SK-N-SH (cell line): ENCODE results near the gene ZNF865. TPM values are rescaled to one million over a fixed set of nuclear protein-coding genes. Genes with fewer than 3 reads are reported as not detected.

Experiments
- CTCF ChIA-PET: fragments of 300-600, 350-600 bp; formaldehyde crosslinking; extraction: SDS; loops from one replicate; lab custom pipeline; 2021; lab: Yijun Ruan, JAX
- POLR2A ChIA-PET: fragments of 350-600 bp; sonication (Branson Sonifier 250); formaldehyde crosslinking; extraction: SDS; loops from one replicate; lab custom pipeline; 2020; ENCODE audit warnings: antibody characterized with exemption, inconsistent platforms; lab: Yijun Ruan, JAX
- DNase-seq: peaks from one replicate; pipeline ENCODE4 v3.0.0; 2012
- H2AFZ ChIP-seq: fragments of 200-600 bp; sonication (generic); 2 replicates; pipeline ENCODE4 v1.8.1; 2016; ENCODE audit warnings: antibody characterized with exemption, mild to moderate bottlenecking, low read depth
- H3F3A ChIP-seq: fragments of 200-600 bp; sonication (generic); replicated peaks from 2 replicates; pipeline ENCODE3; 2016; ENCODE audit warnings: antibody characterized with exemption, mild to moderate bottlenecking; ENCODE audit not compliant: insufficient read depth
- H3K27ac ChIP-seq, 2 experiments: fragments of 200-500 bp in 1 of 2; fragments of 200-600 bp in 1 of 2; sonication (Bioruptor generic) in 1 of 2; sonication (generic), shearing (Covaris generic) in 1 of 2; 2 replicates each; pipeline versions ENCODE4 v1.5.1 to v1.6.1; 2014 to 2016; ENCODE audit warnings: low read depth in 2 of 2, inconsistent platforms in 1 of 2, low read length in 1 of 2, mild to moderate bottlenecking in 1 of 2, mixed read lengths in 1 of 2
- H3K27me3 ChIP-seq: fragments of 200-600 bp; sonication (generic), shearing (Covaris generic); 2 replicates; pipeline ENCODE4 v1.6.1; 2016; ENCODE audit warnings: mixed run types; ENCODE audit not compliant: insufficient read depth
- H3K36me3 ChIP-seq, 2 experiments: fragments of 200-500 bp in 1 of 2; fragments of 200-600 bp in 1 of 2; sonication (Bioruptor generic) in 1 of 2; sonication (generic) in 1 of 2; replicated peaks in 1 of 2; 2 replicates each; pipeline versions ENCODE3 to v1.5.1; 2014 to 2016; ENCODE audit warnings: low read length in 1 of 2, mild to moderate bottlenecking in 1 of 2; ENCODE audit not compliant: insufficient read depth in 2 of 2, control insufficient read depth in 1 of 2
- H3K4me1 ChIP-seq, 2 experiments: fragments of 200-500 bp in 1 of 2; fragments of 200-600 bp in 1 of 2; sonication (Bioruptor generic) in 1 of 2; sonication (generic), shearing (Covaris generic) in 1 of 2; 2 replicates each; pipeline versions ENCODE4 v1.5.1 to v1.6.1; 2014 to 2016; ENCODE audit warnings: low read depth in 1 of 2, low read length in 1 of 2, mixed run types in 1 of 2; ENCODE audit not compliant: insufficient read depth in 2 of 2, control insufficient read depth in 1 of 2
- H3K4me2 ChIP-seq: fragments of 200-600 bp; sonication (generic), shearing (Covaris generic); 2 replicates; pipeline ENCODE4 v1.6.1; 2017; ENCODE audit warnings: mixed run types
- H3K4me3 ChIP-seq, 2 experiments: fragments of 200-500 bp in 1 of 2; fragments of 200-600 bp in 1 of 2; sonication (Bioruptor generic) in 1 of 2; sonication (generic), shearing (Covaris generic) in 1 of 2; 2 replicates each; pipeline versions ENCODE4 v1.5.1 to v1.8.1; 2014 to 2016; ENCODE audit warnings: low read depth in 2 of 2, inconsistent platforms in 1 of 2, low read length in 1 of 2, mild to moderate bottlenecking in 1 of 2, mixed read lengths in 1 of 2, moderate library complexity in 1 of 2
- H3K79me2 ChIP-seq: fragments of 200-600 bp; sonication (generic); 2 replicates; pipeline ENCODE4 v1.8.1; 2017; ENCODE audit warnings: mild to moderate bottlenecking; ENCODE audit not compliant: insufficient read depth
- H3K9ac ChIP-seq: fragments of 200-600 bp; sonication (generic); 2 replicates; pipeline ENCODE4 v1.6.1; 2017; ENCODE audit warnings: mixed run types
- H3K9me2 ChIP-seq: fragments of 200-600 bp; sonication (generic); 2 replicates; pipeline ENCODE4 v1.6.1; 2017; ENCODE audit warnings: mixed run types
- H3K9me3 ChIP-seq: fragments of 200-600 bp; sonication (generic); 2 replicates; pipeline ENCODE4 v1.6.1; 2017; ENCODE audit warnings: mixed run types, mild to moderate bottlenecking, moderate library complexity
- H4K20me1 ChIP-seq: fragments of 200-600 bp; sonication (generic); 2 replicates; pipeline ENCODE4 v1.6.1; 2017; ENCODE audit warnings: mild to moderate bottlenecking, mixed run types; ENCODE audit not compliant: insufficient read depth
- ELF1 ChIP-seq: IDR thresholded peaks from 2 replicates; pipeline ENCODE4 v1.4.0; 2012
- FOXJ3 ChIP-seq: sonication (generic); formaldehyde crosslinking; IDR thresholded peaks from 2 replicates; pipeline ENCODE4 v1.5.1; 2020; ENCODE audit warnings: mild to moderate bottlenecking, missing genetic modification reagents
- FOXM1 ChIP-seq: IDR thresholded peaks from 2 replicates; pipeline ENCODE4 v1.4.0; 2012; ENCODE audit warnings: low read depth, mild to moderate bottlenecking
- GABPA ChIP-seq: IDR thresholded peaks from 2 replicates; pipeline ENCODE4 v1.4.0; 2012; ENCODE audit warnings: low read depth, mild to moderate bottlenecking
- GATA2 ChIP-seq: sonication (generic); formaldehyde crosslinking; IDR thresholded peaks from 2 replicates; pipeline ENCODE4 v1.5.0; 2020; ENCODE audit warnings: mild to moderate bottlenecking, missing genetic modification reagents
- JUND ChIP-seq: IDR thresholded peaks from 2 replicates; pipeline ENCODE4 v1.4.0; 2012
- MXI1 ChIP-seq: IDR thresholded peaks from 2 replicates; pipeline ENCODE4 v1.6.1; 2012; ENCODE audit warnings: mild to moderate bottlenecking, low read depth, low read length, improper control_type of control experiment
- NFIC ChIP-seq: IDR thresholded peaks from 2 replicates; pipeline ENCODE4 v1.4.0; 2012; ENCODE audit warnings: borderline replicate concordance
- NRF1 ChIP-seq: IDR thresholded peaks from 2 replicates; pipeline ENCODE4 v1.6.1; 2012; ENCODE audit warnings: low read depth, mild to moderate bottlenecking, low read length
- PBX3 ChIP-seq: IDR thresholded peaks from 2 replicates; pipeline ENCODE4; 2012
- RCOR1 ChIP-seq: fragments of 150-350 bp; IDR thresholded peaks from 2 replicates; pipeline ENCODE4 v1.6.1; 2017; ENCODE audit warnings: antibody characterized with exemption, low read length
- RFX5 ChIP-seq: IDR thresholded peaks from 2 replicates; pipeline ENCODE4 v1.6.1; 2012; ENCODE audit warnings: mild to moderate bottlenecking, improper control_type of control experiment, low read length
- RXRA ChIP-seq: IDR thresholded peaks from 2 replicates; pipeline ENCODE4 v1.4.0; 2012; ENCODE audit warnings: low read depth, mild to moderate bottlenecking, borderline replicate concordance
- SIN3A ChIP-seq: IDR thresholded peaks from 2 replicates; pipeline ENCODE4 v1.6.1; 2012; ENCODE audit warnings: low read depth, mild to moderate bottlenecking, low read length, moderate library complexity, borderline replicate concordance
- TAF1 ChIP-seq: IDR thresholded peaks from 2 replicates; pipeline ENCODE4 v1.6.1; 2012; ENCODE audit warnings: low read depth, mild to moderate bottlenecking, low read length, moderate library complexity, borderline replicate concordance
- TEAD4 ChIP-seq: IDR thresholded peaks from 2 replicates; pipeline ENCODE4 v1.4.0; 2012; ENCODE audit warnings: mild to moderate bottlenecking, borderline replicate concordance; ENCODE audit not compliant: insufficient read depth
- YY1 ChIP-seq: IDR thresholded peaks from 2 replicates; pipeline ENCODE4 v1.4.0; 2012; ENCODE audit warnings: low read depth, mild to moderate bottlenecking
- ZBTB33 ChIP-seq: IDR thresholded peaks from 2 replicates; pipeline ENCODE4 v1.4.0; 2012; ENCODE audit warnings: low read depth, borderline replicate concordance
- WGBS: methylation state at CpG from one replicate; pipeline ENCODE4 v1.1.6; 2017; ENCODE audit warnings: low lambda C conversion rate; 5-methylcytosine and 5-hydroxymethylcytosine counted together
- polyA plus RNA-seq, 3 experiments: library from polyadenylated mRNA; depleted of rRNA; stranded (reverse); fragments of >200 nt; gene quantifications; 2 replicates each; pipeline ENCODE4 v1.2.3, GENCODE V29; 2012
- TF ChIP-seq, protein P1 (sequence below): IDR thresholded peaks from 2 replicates; pipeline ENCODE4 v1.4.0; 2012; ENCODE audit warnings: low read depth
- TF ChIP-seq, protein P2 (sequence below): fragments of 150-350 bp; IDR thresholded peaks from 2 replicates; pipeline ENCODE4 v1.6.1; 2016; ENCODE audit warnings: mild to moderate bottlenecking, low read depth, low read length
- TF ChIP-seq, protein P3 (sequence below): IDR thresholded peaks from 2 replicates; pipeline ENCODE4 v1.4.0; 2012; ENCODE audit warnings: low read depth, borderline replicate concordance

Gene ZNF865
- polyA plus RNA-seq, 1 of the 3 experiments (the other 2 are of a cell fraction): 5.0 TPM

GRCh38 chr19:55661826-55662225 lies 56.4 kb downstream of the ZNF865 start:
- Histone ChIP-seq H3K27ac (no peak overlapping the region), H3F3A (no peaks in the 10 kb centered on the region), H3K4me1 (peaks cover 10 to 21% of the 10 kb centered on the region in 2 experiments; a peak in 3 of 4 replicates), H2AFZ (no peak overlapping the region), H3K27me3 (no peaks in the 10 kb centered on the region), H3K9me3 (no peaks in the 10 kb centered on the region)
- TF ChIP-seq, protein P1, sequence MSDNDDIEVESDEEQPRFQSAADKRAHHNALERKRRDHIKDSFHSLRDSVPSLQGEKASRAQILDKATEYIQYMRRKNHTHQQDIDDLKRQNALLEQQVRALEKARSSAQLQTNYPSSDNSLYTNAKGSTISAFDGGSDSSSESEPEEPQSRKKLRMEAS: no peak
- TF ChIP-seq TAF1 (no peak), YY1 (no peak), SIN3A (no peak), GABPA (no peak), FOXJ3 (no peak), JUND (no peak), RXRA (no peak), PBX3 (no peak)
- TF ChIP-seq, protein P2, sequence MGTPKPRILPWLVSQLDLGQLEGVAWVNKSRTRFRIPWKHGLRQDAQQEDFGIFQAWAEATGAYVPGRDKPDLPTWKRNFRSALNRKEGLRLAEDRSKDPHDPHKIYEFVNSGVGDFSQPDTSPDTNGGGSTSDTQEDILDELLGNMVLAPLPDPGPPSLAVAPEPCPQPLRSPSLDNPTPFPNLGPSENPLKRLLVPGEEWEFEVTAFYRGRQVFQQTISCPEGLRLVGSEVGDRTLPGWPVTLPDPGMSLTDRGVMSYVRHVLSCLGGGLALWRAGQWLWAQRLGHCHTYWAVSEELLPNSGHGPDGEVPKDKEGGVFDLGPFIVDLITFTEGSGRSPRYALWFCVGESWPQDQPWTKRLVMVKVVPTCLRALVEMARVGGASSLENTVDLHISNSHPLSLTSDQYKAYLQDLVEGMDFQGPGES: no peak
- TF ChIP-seq, all 33 proteins: peak for 0
- WGBS: 88% methylated on average over 7 of the region's 7 CpGs
- Histone ChIP-seq H3K79me2 (peaks cover 95% of the 10 kb centered on the region), H4K20me1 (peaks cover 86% of the 10 kb centered on the region), H3K4me2 (no peak overlapping the region), H3K9me2 (no peaks in the 10 kb centered on the region), H3K36me3 (peaks cover 29 to 63% of the 10 kb centered on the region in 2 experiments), H3K4me3 (no peak overlapping the region), H3K9ac (no peak overlapping the region)
- POLR2A ChIA-PET: no interaction called here
- DNase-seq: no peak
- CTCF ChIA-PET: interaction anchor here (1.8 kb wide), 1 partner anchor 10 kb away, joined by 7 read pairs; no protein-coding TSS in a partner anchor

GRCh38 chr19:55663846-55664536 lies 58.5 kb downstream of the ZNF865 start:
- H3K4me3 ChIP-seq: no peak overlapping the region
- H3K4me2 ChIP-seq: no peak overlapping the region
- H3F3A ChIP-seq: no peaks in the 10 kb centered on the region
- POLR2A ChIA-PET: no interaction called here
- H3K9me3 ChIP-seq: no peaks in the 10 kb centered on the region
- no peaks in the 10 kb centered on the region for H3K9me2 ChIP-seq
- H4K20me1 ChIP-seq: peaks cover 86% of the 10 kb centered on the region
- DNase-seq: no peak
- H2AFZ ChIP-seq: no peak overlapping the region
- H3K27me3 ChIP-seq: no peaks in the 10 kb centered on the region
- CTCF ChIA-PET: interaction anchor here (0.8 to 2.2 kb wide), 5 partner anchors 7 to 33 kb away, joined by 3 to 9 read pairs (median 4); partner anchors contain the start of gene CCDC106
- TF ChIP-seq JUND (no peak), ZBTB33 (no peak), MXI1 (no peak), NRF1 (no peak), TAF1 (no peak), TEAD4 (no peak), FOXM1 (no peak), SIN3A (no peak), NFIC (no peak), RCOR1 (no peak), RFX5 (no peak), ELF1 (no peak), GATA2 (CRISPR knock-in tag) (no peak)
- TF ChIP-seq, protein P3, sequence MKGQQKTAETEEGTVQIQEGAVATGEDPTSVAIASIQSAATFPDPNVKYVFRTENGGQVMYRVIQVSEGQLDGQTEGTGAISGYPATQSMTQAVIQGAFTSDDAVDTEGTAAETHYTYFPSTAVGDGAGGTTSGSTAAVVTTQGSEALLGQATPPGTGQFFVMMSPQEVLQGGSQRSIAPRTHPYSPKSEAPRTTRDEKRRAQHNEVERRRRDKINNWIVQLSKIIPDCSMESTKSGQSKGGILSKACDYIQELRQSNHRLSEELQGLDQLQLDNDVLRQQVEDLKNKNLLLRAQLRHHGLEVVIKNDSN: no peak
- peaks cover 93% of the 10 kb centered on the region for H3K79me2 ChIP-seq
- 93% methylated on average over 18 of the region's 20 CpGs for WGBS
- H3K4me1 ChIP-seq: no peaks in the 10 kb centered on the region; a peak in 1 of 4 replicates
- no peak overlapping the region for H3K9ac ChIP-seq
- no peak overlapping the region for H3K27ac ChIP-seq
- peaks cover 25 to 75% of the 10 kb centered on the region in 2 experiments for H3K36me3 ChIP-seq
